ENCODE results near the gene ALG6.

Gene ALG6

GRCh38 chr1:63366908-63367214 lies 566 bp upstream of the ALG6 start:
- H3K36me3 ChIP-seq (ENCODE audit: control insufficient read depth in 1 of 2, insufficient read depth in 2 of 2, low read length in 2 of 2), result no peaks in the 10 kb centered on the region
- H3K9me3 ChIP-seq (ENCODE audit: insufficient read depth, low read depth, low read length), result no peaks in the 10 kb centered on the region
- peak overlapping the region; percentile 82 for H4K8ac ChIP-seq (ENCODE audit: low read depth, low read length)
- H2AFZ ChIP-seq (ENCODE audit: insufficient read depth, low read length, poor library complexity), result peak overlapping the region; percentile 86
- no CpG with 5 or more reads among the region's 7 CpGs for WGBS (ENCODE audit: extremely low coverage, insufficient coverage, insufficient read length)
- H2AK5ac ChIP-seq (ENCODE audit: low read length), result no peak overlapping the region
- H4K91ac ChIP-seq (ENCODE audit: low read depth, low read length), result peak overlapping the region; percentile 45
- H3K4ac ChIP-seq (ENCODE audit: low read depth, low read length), result no peak overlapping the region
- no peak overlapping the region for H2BK12ac ChIP-seq (ENCODE audit: low read length)
- peak overlapping the region; percentile 65 for H4K12ac ChIP-seq (ENCODE audit: low read depth, low read length)
- no peak overlapping the region for H3K14ac ChIP-seq (ENCODE audit: low read length)
- no peak overlapping the region for H3K18ac ChIP-seq (ENCODE audit: low read length)
- H3K4me3 ChIP-seq (ENCODE audit: low read depth, low read length), result no peak overlapping the region
- H3K4me2 ChIP-seq (ENCODE audit: low read length), result peak overlapping the region; percentile 62
- H3K79me2 ChIP-seq (ENCODE audit: control insufficient read depth, insufficient read depth, low read length, poor library complexity), result peaks cover 3% of the 10 kb centered on the region
- H2BK120ac ChIP-seq (ENCODE audit: insufficient read depth, low read length, poor library complexity), result no peak overlapping the region
- H3K27ac ChIP-seq (ENCODE audit: low read depth, low read length), result no peak overlapping the region
- no peak overlapping the region for H3K9ac ChIP-seq (ENCODE audit: low read length)
- H3K4me1 ChIP-seq (ENCODE audit: control insufficient read depth in 1 of 2, insufficient read depth in 2 of 2, low read length in 2 of 2), result peaks cover 0 to 5% of the 10 kb centered on the region in 2 experiments
- no peak overlapping the region for H2BK5ac ChIP-seq (ENCODE audit: low read depth, low read length, poor library complexity)
- H3K23ac ChIP-seq (ENCODE audit: low read length), result no peak overlapping the region
- no peaks in the 10 kb centered on the region for H3K27me3 ChIP-seq (ENCODE audit: insufficient read depth, low read length)
- no peak for DNase-seq
- peaks cover 5% of the 10 kb centered on the region for H3K79me1 ChIP-seq (ENCODE audit: low read length)

- Histone ChIP-seq H4K91ac (ENCODE audit: low read depth, low read length) (peak overlapping the region; percentile 52), H3K4ac (ENCODE audit: low read depth, low read length) (peak overlapping the region; percentile 60), H2BK12ac (ENCODE audit: low read length) (no peak overlapping the region), H3K23ac (ENCODE audit: low read length) (no peak overlapping the region), H4K8ac (ENCODE audit: low read depth, low read length) (peak overlapping the region; percentile 87), H3K27me3 (ENCODE audit: insufficient read depth, low read length) (no peaks in the 10 kb centered on the region), H3K36me3 (ENCODE audit: control insufficient read depth in 1 of 2, insufficient read depth in 2 of 2, low read length in 2 of 2) (no peaks in the 10 kb centered on the region), H3K4me3 (ENCODE audit: low read depth, low read length) (peak overlapping the region; percentile 83), H3K4me1 (ENCODE audit: control insufficient read depth in 1 of 2, insufficient read depth in 2 of 2, low read length in 2 of 2) (peaks cover 0 to 5% of the 10 kb centered on the region in 2 experiments), H3K4me2 (ENCODE audit: low read length) (peak overlapping the region; percentile 72), H3K9me3 (ENCODE audit: insufficient read depth, low read depth, low read length) (no peaks in the 10 kb centered on the region), H3K9ac (ENCODE audit: low read length) (no peak overlapping the region), H2AFZ (ENCODE audit: insufficient read depth, low read length, poor library complexity) (peak overlapping the region; percentile 88), H3K79me1 (ENCODE audit: low read length) (peaks cover 5% of the 10 kb centered on the region), H4K12ac (ENCODE audit: low read depth, low read length) (peak overlapping the region; percentile 91), H2BK120ac (ENCODE audit: insufficient read depth, low read length, poor library complexity) (peak overlapping the region; percentile 45), H3K27ac (ENCODE audit: low read depth, low read length) (no peak overlapping the region), H3K18ac (ENCODE audit: low read length) (peak overlapping the region; percentile 67), H2AK5ac (ENCODE audit: low read length) (no peak overlapping the region), H2BK5ac (ENCODE audit: low read depth, low read length, poor library complexity) (no peak overlapping the region), H3K14ac (ENCODE audit: low read length) (peak overlapping the region; percentile 81), H3K79me2 (ENCODE audit: control insufficient read depth, insufficient read depth, low read length, poor library complexity) (peaks cover 3% of the 10 kb centered on the region)
- no CpG with 5 or more reads among the region's 10 CpGs for WGBS (ENCODE audit: extremely low coverage, insufficient coverage, insufficient read length)
- DNase-seq, result no peak
Observed at GRCh38 chr1:63368131-63368530, 704 bp downstream of the ALG6 start.

GRCh38 chr1:63379583-63379982 lies 12.2 kb downstream of the ALG6 start:
- Histone ChIP-seq H2AFZ (ENCODE audit: insufficient read depth, low read length, poor library complexity) (no peak overlapping the region), H2BK5ac (ENCODE audit: low read depth, low read length, poor library complexity) (no peak overlapping the region)
- WGBS (ENCODE audit: extremely low coverage, insufficient coverage, insufficient read length), result no CpG with 5 or more reads among the region's 2 CpGs

GRCh38 chr1:63381741-63382140 lies 14.3 kb downstream of the ALG6 start:
- Histone ChIP-seq H3K18ac (ENCODE audit: low read length) (no peak overlapping the region), H3K79me1 (ENCODE audit: low read length) (no peaks in the 10 kb centered on the region), H3K4me3 (ENCODE audit: low read depth, low read length) (no peak overlapping the region), H3K23ac (ENCODE audit: low read length) (no peak overlapping the region), H3K4me1 (ENCODE audit: control insufficient read depth in 1 of 2, insufficient read depth in 2 of 2, low read length in 2 of 2) (no peaks in the 10 kb centered on the region), H3K4me2 (ENCODE audit: low read length) (no peak overlapping the region), H3K27me3 (ENCODE audit: insufficient read depth, low read length) (no peaks in the 10 kb centered on the region), H4K8ac (ENCODE audit: low read depth, low read length) (no peak overlapping the region), H2BK5ac (ENCODE audit: low read depth, low read length, poor library complexity) (no peak overlapping the region), H4K12ac (ENCODE audit: low read depth, low read length) (no peak overlapping the region), H2BK12ac (ENCODE audit: low read length) (no peak overlapping the region), H3K9ac (ENCODE audit: low read length) (no peak overlapping the region), H3K27ac (ENCODE audit: low read depth, low read length) (no peak overlapping the region), H4K91ac (ENCODE audit: low read depth, low read length) (no peak overlapping the region), H3K36me3 (ENCODE audit: control insufficient read depth in 1 of 2, insufficient read depth in 2 of 2, low read length in 2 of 2) (no peaks in the 10 kb centered on the region), H3K14ac (ENCODE audit: low read length) (no peak overlapping the region), H3K9me3 (ENCODE audit: insufficient read depth, low read depth, low read length) (no peaks in the 10 kb centered on the region), H3K79me2 (ENCODE audit: control insufficient read depth, insufficient read depth, low read length, poor library complexity) (no peaks in the 10 kb centered on the region), H2AFZ (ENCODE audit: insufficient read depth, low read length, poor library complexity) (no peak overlapping the region), H2BK120ac (ENCODE audit: insufficient read depth, low read length, poor library complexity) (no peak overlapping the region), H3K4ac (ENCODE audit: low read depth, low read length) (no peak overlapping the region), H2AK5ac (ENCODE audit: low read length) (no peak overlapping the region)
- no peak for DNase-seq
- no CpG with 5 or more reads among the region's 1 CpG for WGBS (ENCODE audit: extremely low coverage, insufficient coverage, insufficient read length)

More at GRCh38 chr1:63379583-63379982, 12.2 kb downstream of the ALG6 start:
- no peak overlapping the region for H3K23ac ChIP-seq (ENCODE audit: low read length)
- DNase-seq, result no peak
- no peak overlapping the region for H3K9ac ChIP-seq (ENCODE audit: low read length)
- H4K8ac ChIP-seq (ENCODE audit: low read depth, low read length), result no peak overlapping the region
- H2BK12ac ChIP-seq (ENCODE audit: low read length), result no peak overlapping the region
- no peaks in the 10 kb centered on the region for H3K9me3 ChIP-seq (ENCODE audit: insufficient read depth, low read depth, low read length)
- H2AK5ac ChIP-seq (ENCODE audit: low read length), result no peak overlapping the region
- no peak overlapping the region for H3K4me3 ChIP-seq (ENCODE audit: low read depth, low read length)
- H3K4me1 ChIP-seq (ENCODE audit: control insufficient read depth in 1 of 2, insufficient read depth in 2 of 2, low read length in 2 of 2), result no peaks in the 10 kb centered on the region
- no peak overlapping the region for H2BK120ac ChIP-seq (ENCODE audit: insufficient read depth, low read length, poor library complexity)
- no peak overlapping the region for H4K12ac ChIP-seq (ENCODE audit: low read depth, low read length)
- H4K91ac ChIP-seq (ENCODE audit: low read depth, low read length), result no peak overlapping the region
- H3K79me2 ChIP-seq (ENCODE audit: control insufficient read depth, insufficient read depth, low read length, poor library complexity), result no peaks in the 10 kb centered on the region
- H3K79me1 ChIP-seq (ENCODE audit: low read length), result no peaks in the 10 kb centered on the region
- H3K27me3 ChIP-seq (ENCODE audit: insufficient read depth, low read length), result no peaks in the 10 kb centered on the region
- no peaks in the 10 kb centered on the region for H3K36me3 ChIP-seq (ENCODE audit: control insufficient read depth in 1 of 2, insufficient read depth in 2 of 2, low read length in 2 of 2)
- H3K4me2 ChIP-seq (ENCODE audit: low read length), result no peak overlapping the region
- no peak overlapping the region for H3K14ac ChIP-seq (ENCODE audit: low read length)
- no peak overlapping the region for H3K18ac ChIP-seq (ENCODE audit: low read length)
- H3K27ac ChIP-seq (ENCODE audit: low read depth, low read length), result no peak overlapping the region
- no peak overlapping the region for H3K4ac ChIP-seq (ENCODE audit: low read depth, low read length)

All from trophoblast cell (in vitro differentiated cells and primary cell).